ENCODE measurements around the gene PRKAG3. TPM values are rescaled to one million over a fixed set of nuclear protein-coding genes. Genes with fewer than 3 reads are reported as not detected.

Gene PRKAG3
- total and polyA plus RNA-seq, 9 of the 15 experiments (the other 6 are each of a cell fraction or from before 2014, with no cell fraction given): not detected

DNA sequence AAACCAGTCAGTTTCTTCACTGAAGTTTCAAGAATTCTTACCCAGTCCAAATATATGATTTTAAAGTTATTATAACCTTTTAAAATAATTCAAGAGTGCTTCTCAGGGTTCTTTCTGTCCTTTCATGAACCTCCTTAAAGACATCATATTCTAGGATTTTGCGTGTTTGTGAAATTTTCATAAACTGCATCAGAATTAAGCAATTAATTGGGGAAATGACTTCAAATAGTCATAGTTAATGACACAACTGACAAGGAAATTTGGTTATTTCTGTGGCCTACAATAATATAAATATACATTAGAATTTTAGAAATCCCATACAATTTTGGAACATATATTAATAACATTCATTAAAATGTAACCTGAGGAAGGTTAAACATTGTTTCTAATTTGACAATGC lies 39.2 kb downstream of the PRKAG3 start:
- no peaks in the 10 kb centered on the region for H3K4me1 ChIP-seq (replicated peaks in 1 of 2; ENCODE audit: control insufficient read depth in 2 of 2, insufficient read depth in 2 of 2, low read length in 2 of 2)
- no peaks in the 10 kb centered on the region for H3K27me3 ChIP-seq (ENCODE audit: control insufficient read depth in 2 of 2, insufficient read depth in 2 of 2, low read length in 2 of 2)
- H2AFZ ChIP-seq (ENCODE audit: low read depth, low read length): no peak overlapping the region
- CTCF ChIA-PET (ENCODE audit: low intra/inter-chr PET ratio): no interaction called here
- no peaks in the 10 kb centered on the region for H3K9me1 ChIP-seq (ENCODE audit: control insufficient read depth, insufficient read depth, low read length)
- BruUV-seq (replicated peaks): no TSS peak
- H3K36me3 ChIP-seq (ENCODE audit: control insufficient read depth, insufficient read depth, low read length): no peaks in the 10 kb centered on the region
- 6% methylated on average over 1 of the region's 1 CpG for WGBS (ENCODE audit: insufficient coverage, low coverage, missing lambda C conversion rate)
- H3K9ac ChIP-seq (ENCODE audit: insufficient read depth in 1 of 2, low read depth in 2 of 2, low read length in 2 of 2): no peak overlapping the region
- TF ChIP-seq ZNF668 (CRISPR knock-in tag; IDR thresholded peaks at IDR 0.05): no peak
- no peak for TF ChIP-seq ZNF75A (CRISPR knock-in tag; IDR thresholded peaks at IDR 0.05)
- TF ChIP-seq UBTF (IDR thresholded peaks at IDR 0.05; ENCODE audit: borderline replicate concordance in 1 of 2, low read depth in 2 of 2, low read length in 2 of 2): no peak
- no peak for TF ChIP-seq CC2D1A (IDR thresholded peaks at IDR 0.05)
- TF ChIP-seq CEBPG (CRISPR knock-in tag; IDR thresholded peaks at IDR 0.05): no peak
- no peak for TF ChIP-seq CEBPG (tag; conservative IDR thresholded peaks at IDR 0.05 in 1 of 2, IDR thresholded peaks at IDR 0.05 in 1 of 2)
- TF ChIP-seq BRCA1 (IDR thresholded peaks at IDR 0.05): no peak
- no peak for TF ChIP-seq BRCA1 (CRISPR knock-in tag; IDR thresholded peaks at IDR 0.05)
- TF ChIP-seq MBD2 (IDR thresholded peaks at IDR 0.05; ENCODE audit: borderline replicate concordance, low read depth): no peak
- TF ChIP-seq, protein P1, sequence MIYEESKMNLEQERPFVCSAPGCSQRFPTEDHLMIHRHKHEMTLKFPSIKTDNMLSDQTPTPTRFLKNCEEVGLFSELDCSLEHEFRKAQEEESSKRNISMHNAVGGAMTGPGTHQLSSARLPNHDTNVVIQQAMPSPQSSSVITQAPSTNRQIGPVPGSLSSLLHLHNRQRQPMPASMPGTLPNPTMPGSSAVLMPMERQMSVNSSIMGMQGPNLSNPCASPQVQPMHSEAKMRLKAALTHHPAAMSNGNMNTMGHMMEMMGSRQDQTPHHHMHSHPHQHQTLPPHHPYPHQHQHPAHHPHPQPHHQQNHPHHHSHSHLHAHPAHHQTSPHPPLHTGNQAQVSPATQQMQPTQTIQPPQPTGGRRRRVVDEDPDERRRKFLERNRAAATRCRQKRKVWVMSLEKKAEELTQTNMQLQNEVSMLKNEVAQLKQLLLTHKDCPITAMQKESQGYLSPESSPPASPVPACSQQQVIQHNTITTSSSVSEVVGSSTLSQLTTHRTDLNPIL (CRISPR knock-in tag; IDR thresholded peaks at IDR 0.05): no peak
- TF ChIP-seq, protein P2, sequence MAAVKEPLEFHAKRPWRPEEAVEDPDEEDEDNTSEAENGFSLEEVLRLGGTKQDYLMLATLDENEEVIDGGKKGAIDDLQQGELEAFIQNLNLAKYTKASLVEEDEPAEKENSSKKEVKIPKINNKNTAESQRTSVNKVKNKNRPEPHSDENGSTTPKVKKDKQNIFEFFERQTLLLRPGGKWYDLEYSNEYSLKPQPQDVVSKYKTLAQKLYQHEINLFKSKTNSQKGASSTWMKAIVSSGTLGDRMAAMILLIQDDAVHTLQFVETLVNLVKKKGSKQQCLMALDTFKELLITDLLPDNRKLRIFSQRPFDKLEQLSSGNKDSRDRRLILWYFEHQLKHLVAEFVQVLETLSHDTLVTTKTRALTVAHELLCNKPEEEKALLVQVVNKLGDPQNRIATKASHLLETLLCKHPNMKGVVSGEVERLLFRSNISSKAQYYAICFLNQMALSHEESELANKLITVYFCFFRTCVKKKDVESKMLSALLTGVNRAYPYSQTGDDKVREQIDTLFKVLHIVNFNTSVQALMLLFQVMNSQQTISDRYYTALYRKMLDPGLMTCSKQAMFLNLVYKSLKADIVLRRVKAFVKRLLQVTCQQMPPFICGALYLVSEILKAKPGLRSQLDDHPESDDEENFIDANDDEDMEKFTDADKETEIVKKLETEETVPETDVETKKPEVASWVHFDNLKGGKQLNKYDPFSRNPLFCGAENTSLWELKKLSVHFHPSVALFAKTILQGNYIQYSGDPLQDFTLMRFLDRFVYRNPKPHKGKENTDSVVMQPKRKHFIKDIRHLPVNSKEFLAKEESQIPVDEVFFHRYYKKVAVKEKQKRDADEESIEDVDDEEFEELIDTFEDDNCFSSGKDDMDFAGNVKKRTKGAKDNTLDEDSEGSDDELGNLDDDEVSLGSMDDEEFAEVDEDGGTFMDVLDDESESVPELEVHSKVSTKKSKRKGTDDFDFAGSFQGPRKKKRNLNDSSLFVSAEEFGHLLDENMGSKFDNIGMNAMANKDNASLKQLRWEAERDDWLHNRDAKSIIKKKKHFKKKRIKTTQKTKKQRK (IDR thresholded peaks at IDR 0.05; ENCODE audit: borderline replicate concordance, low read depth, low read length): no peak
- no peak overlapping the region for H3K27ac ChIP-seq (ENCODE audit: extremely low read depth, low read depth, low read length)
- H3K79me2 ChIP-seq (ENCODE audit: control insufficient read depth, insufficient read depth, low read length): no peaks in the 10 kb centered on the region
- FAIRE-seq (no peak), ATAC-seq (no peak), DNase-seq (ENCODE audit: extremely low read depth in 1 of 4, low spot score in 3 of 4) (no peak)
- no peaks in the 10 kb centered on the region for H4K20me1 ChIP-seq (replicated peaks; ENCODE audit: control insufficient read depth, insufficient read depth, low read length)
- in situ Hi-C loops (cut with MboI): no loop called here
- POLR2A ChIA-PET: no interaction called here
- no peak overlapping the region for H3K4me3 ChIP-seq
- no peak overlapping the region for H3K4me2 ChIP-seq (ENCODE audit: insufficient read depth, low read length)
- intact Hi-C loops (cut with micrococcal nuclease): no loop called here
- no peaks in the 10 kb centered on the region for H3K9me3 ChIP-seq (replicated peaks; ENCODE audit: control insufficient read depth, insufficient read depth, low read depth, low read length)

Data from K562 (cell line).